Glomerular endothelial cell (primary cell): ENCODE measurements around the gene ELOVL2. TPM values are rescaled to one million over a fixed set of nuclear protein-coding genes. Genes with fewer than 3 reads are reported as not detected.
"Not testable (repeated sequence)": the region's sequence is repeated elsewhere in the genome, so short reads cannot be mapped to it uniquely, and the experiment has no call there.

Experiments
- DNase-seq: peaks from one replicate; pipeline ENCODE4 v3.0.0-alpha.2; 2011; ENCODE audit warnings: low read depth, low spot score; ENCODE audit errors: extremely low read depth
- total RNA-seq: library from RNA; depleted of rRNA; stranded (reverse); fragments of >200 nt; gene quantifications from 2 replicates; pipeline ENCODE4 v1.2.3, GENCODE V29; 2015

The ELOVL2 gene
- total RNA-seq, 1 donor from 2014 or later = not detected

DNA sequence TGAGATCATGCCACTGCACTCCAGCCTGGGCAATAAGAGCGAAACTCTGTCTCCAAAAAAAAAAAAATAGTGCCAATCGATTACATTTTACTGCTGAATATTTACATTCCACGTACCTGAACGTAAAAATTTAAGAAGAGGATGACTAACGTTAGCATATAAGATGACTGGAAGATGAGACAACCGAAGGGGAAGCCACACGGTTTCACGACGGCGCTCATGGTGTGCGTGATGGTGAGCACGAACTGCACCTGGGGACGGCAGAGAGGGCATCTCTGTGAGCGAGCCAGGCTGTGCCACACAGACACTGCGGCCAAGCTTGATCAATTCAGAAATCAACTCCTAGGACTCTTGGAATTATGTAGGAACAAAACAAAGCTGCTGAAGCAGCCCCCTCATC is 54.5 kb downstream of the ELOVL2 start:
- no peak for DNase-seq

DNA sequence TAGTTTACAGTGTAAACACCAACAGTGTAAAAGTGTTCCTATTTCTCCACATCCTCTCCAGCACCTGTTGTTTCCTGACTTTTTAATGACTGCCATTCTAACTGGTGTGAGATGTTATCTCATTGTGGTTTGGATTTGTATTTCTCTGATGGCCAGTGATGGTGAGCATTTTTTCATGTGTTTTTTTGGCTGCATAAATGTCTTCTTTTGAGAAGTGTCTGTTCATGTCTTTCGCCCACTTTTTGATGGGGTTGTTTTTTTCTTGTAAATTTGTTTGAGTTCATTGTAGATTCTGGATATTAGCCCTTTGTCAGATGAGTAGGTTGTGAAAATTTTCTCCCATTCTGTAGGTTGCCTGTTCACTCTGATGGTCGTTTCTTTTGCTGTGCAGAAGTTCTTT is 59.1 kb downstream of the ELOVL2 start:
- not testable (repeated sequence) for DNase-seq

DNA sequence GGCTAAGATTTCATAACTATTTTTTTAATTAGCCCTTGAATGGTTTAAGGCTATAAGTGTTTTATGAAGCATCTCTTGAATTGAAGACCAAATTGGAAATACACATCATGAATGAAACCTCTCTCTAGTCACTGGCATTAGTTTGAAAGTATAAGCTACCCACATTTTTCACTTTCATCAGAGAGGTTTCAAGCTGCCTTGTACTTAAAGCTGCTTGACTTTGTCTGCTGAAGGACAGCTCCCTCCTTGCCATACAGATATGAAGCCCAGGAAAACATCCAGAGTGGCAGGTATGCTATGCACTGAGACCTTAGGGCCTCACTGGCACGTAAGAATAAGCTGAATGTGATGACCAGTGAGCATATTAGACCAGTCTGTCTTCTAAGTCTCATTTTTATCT is 62.7 kb downstream of the ELOVL2 start:
- DNase-seq = no peak

GRCh38 chr6:10979603-10980002 is 64.5 kb downstream of the ELOVL2 start:
- no peak for DNase-seq

DNA sequence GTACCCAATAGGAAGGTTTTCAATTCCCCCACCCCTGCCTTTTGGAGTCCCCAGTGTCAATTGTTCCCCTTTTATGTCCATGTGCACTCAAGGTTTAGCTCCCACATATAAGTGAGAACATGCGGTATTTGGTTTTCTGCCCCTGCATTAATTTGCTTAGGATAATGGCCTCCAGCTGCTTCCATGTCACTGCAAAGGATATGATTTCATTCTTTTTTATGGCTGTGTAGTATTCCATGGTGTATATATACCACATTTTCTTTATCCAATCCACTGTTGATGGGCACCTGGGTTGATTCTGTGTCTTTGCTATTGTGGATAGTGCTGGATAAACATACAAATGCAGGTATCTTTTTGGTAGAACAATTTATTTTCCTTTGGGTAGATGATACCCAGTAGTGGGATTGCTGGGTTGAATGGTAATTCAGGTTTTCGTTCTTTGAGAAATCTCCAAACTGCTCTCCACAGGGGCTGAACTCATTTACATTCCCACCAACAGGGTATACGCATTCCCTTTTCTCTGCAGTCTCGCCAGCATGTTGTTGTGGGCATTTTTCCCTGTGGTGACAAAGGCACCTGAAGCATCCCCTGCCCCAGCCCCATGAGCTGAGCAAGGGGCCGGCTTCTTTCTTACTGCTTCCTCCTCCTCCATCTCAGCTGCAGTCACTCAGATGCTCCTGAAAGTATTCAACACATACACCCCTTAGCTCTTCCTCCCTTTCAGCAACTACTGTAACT is 66.7 kb downstream of the ELOVL2 start:
- no peak for DNase-seq

- DNase-seq = no peak
Measured at GRCh38 chr6:10976571-10976970, 67.5 kb downstream of the ELOVL2 start.

GRCh38 chr6:10972196-10972595 is 71.9 kb downstream of the ELOVL2 start:
- DNase-seq = no peak

GRCh38 chr6:10970731-10971130 is 73.4 kb downstream of the ELOVL2 start:
- DNase-seq = no peak

GRCh38 chr6:10968776-10969175 is 75.3 kb downstream of the ELOVL2 start:
- DNase-seq = no peak

DNA sequence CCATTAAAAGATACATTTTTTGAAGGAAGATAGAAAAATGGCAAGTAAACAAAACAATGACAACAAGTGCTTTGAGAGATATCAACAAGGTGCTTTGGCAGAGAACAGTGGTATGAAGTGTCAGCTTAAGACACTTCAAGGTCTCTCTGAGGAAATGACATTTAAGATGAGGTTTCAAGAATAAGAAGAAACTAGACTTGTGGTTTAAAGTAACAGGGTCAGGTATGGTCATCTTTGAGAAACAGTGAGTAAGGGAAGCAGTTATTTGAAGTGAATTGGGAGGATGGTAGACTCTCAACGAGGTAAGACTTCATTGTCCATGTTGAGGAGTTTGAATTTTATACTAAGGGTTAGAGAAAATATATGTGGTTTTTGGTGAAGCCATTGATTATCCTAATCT is 79.4 kb downstream of the ELOVL2 start:
- DNase-seq = no peak

DNA sequence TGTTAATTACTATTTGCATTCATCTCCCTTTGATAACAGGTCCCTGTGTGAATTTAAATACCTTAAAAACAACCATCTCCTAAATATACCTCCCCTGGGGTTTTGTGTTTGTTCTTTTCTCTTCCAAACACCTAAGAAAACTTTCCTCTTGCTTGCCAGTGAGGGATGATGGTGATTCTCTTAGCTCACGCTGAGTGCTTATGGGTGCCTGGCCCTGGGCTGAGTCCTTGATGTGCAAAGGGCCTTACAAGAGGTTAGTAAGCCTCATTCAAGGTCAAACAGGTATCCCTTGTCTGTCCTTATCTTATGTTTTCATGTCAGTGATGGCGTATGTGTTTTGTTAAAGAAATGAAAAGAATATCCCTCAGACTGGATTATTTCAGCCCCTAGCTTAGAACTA is 81.0 kb downstream of the ELOVL2 start:
- DNase-seq = no peak

GRCh38 chr6:10962673-10963072 is 81.4 kb downstream of the ELOVL2 start:
- DNase-seq = no peak

DNA sequence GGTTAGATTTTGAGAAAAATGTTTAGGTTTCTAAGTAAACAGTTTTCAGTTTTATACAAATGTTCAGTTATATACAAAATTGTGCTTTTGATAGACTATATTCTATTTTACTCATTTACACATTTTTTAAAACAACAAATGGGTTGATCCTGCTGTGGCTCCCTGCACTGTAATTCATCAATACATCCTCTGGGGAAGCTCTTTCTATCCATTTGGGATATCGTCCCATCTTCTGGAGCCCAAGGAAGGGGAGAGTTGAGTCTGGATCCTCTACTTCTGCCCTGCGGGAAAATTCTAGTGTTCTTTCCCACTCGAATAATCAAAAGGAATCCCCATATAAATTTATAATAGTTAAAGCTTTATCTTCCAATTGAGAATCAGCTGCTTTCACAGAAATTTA is 82.3 kb downstream of the ELOVL2 start:
- no peak for DNase-seq

GRCh38 chr6:10960171-10960570 is 83.9 kb downstream of the ELOVL2 start:
- no peak for DNase-seq

- DNase-seq = no peak
Measured at GRCh38 chr6:10957414-10957886, 86.7 kb downstream of the ELOVL2 start.

GRCh38 chr6:10956776-10957175 is 87.3 kb downstream of the ELOVL2 start:
- no peak for DNase-seq

DNA sequence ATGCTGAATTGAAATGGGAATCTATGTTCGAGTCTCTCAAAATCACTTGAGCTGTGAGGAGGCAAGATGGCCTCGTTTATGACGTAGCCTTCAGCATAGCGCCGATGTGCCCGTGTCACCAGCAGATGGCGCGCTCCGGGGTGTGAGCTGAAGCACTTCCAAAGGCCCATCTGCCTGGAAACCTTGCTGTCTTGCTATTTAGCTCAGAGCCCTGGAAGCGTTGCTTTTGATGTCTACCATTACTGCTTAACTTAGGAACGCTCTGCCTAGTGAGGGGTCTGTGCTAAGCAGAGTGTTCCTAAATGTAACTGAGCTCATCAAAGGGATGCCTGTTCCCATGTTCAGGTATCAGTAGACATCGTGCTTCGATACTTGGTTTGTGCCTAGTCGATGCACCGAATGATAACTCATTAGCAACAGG is 89.5 kb downstream of the ELOVL2 start:
- peak; percentile 27 for DNase-seq

DNA sequence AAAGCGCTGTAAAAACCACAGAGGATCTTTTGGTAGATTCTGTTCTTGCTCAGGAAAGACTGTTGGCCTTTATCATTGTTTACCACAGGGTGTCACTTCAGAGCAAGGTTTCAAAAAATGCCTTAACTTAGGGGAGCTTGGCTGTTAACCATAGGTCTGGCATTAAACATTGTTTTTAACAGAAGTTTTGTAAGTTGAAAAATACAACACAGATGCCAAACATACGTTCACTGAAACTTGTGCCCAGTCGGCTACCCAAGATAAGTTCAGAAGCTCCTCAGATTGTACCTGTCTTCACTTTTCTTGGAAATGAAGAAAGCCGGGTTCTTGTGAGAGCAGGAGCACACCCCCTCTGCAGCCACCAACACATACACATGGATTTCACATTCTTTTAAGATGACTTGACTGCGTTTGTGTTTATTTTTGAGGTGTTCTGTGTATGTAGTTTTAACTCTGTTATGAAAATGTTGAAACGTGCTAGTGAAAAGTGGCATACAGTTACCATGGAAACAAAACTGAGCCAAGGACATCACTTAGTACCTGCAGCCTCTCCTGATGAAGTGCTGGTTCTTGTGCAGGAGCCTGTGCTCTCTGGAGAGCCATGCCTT is 92.3 kb downstream of the ELOVL2 start:
- DNase-seq = peak; percentile 34

DNA sequence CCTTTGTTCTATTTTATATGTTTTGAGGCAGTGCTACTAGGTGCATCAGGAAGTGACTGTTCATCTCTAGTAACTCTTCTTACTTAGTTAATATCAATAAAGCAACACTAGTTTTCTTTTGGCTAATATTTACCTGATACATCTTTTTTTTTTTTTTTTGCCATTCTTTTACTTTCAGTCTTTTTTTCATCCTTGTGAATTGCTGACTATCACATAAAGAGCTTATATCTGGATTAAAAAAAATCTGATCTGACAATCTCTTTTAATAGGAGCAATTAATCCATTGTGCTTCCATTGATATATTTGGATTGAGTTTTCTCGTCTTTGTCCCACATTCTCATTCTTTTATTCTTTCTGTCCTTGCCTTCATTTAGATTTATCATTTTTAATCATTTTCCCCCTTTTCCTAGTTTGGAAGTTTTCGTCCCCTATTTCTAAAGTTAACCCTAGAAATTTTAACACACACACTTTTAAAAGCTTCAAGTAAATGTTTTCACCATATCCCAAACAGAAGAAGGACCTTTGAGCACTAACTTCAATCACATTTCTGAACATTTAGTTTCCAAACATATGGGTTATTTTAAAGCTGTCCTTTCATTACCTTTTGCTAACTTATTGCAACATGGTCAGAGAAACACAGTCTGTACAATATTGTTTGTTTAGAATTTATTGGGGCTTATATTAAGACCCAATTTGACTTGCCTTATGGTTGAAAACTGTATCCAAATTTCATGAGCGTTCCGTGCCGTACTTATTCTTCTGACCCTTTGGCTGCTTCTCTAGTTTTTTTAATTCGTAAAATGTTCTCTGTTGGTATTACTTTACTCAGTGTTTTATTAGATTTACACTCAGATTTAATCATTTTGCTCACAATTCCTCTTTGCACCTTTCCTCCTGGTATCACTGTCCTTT is 94.3 kb downstream of the ELOVL2 start:
- no peak for DNase-seq

GRCh38 chr6:10947966-10948365 is 96.1 kb downstream of the ELOVL2 start:
- no peak for DNase-seq

- no peak for DNase-seq
Measured at GRCh38 chr6:10945845-10946244, 98.3 kb downstream of the ELOVL2 start.
